GM13977 (cell line): Measurements from ENCODE around the gene SCN5A.

Experiments
- DNase-seq: peaks from one replicate; pipeline ENCODE4 v3.0.0; 2012; ENCODE audit warnings: low spot score
- in situ Hi-C: fragments of 300-500 bp; cut with MboI; formaldehyde crosslinking; loops from one replicate; pipeline ENCODE4 v1.12.0; 2022; ENCODE audit warnings: low sequenced_read_pairs, low pct_unique_long_range_greater_than_20kb, mixed read lengths, inconsistent platforms; ENCODE audit not compliant: unreplicated experiment
- TF ChIP-seq, protein P1 (sequence below): IDR thresholded peaks from 2 replicates; pipeline ENCODE4 v1.5.1; 2012; ENCODE audit warnings: mild to moderate bottlenecking, control low read depth; ENCODE audit not compliant: insufficient read depth; ENCODE audit errors: extremely low read depth, missing control alignments

The SCN5A gene

DNA sequence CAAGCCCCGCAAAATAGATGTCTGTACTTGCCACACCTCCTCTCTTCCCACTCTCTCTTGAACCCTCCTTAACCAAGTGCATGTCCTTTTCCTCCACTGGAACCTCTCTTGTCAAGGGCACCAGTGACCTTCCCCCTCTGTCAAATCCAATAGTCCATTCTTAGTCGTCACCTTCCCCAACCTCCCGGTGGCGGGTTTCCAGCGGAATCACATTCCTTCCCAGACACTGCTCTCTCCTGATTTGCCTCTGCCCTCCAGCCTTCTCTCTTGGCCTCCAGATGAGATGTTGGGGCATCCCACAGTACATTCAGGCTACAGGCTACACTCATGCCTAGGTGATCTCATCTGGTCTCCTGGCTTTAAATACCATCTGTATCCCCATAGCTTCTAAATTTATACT lies 31.1 kb downstream of the SCN5A start:
- no peak for DNase-seq
- in situ Hi-C loops = no loop called here
- TF ChIP-seq, protein P1, sequence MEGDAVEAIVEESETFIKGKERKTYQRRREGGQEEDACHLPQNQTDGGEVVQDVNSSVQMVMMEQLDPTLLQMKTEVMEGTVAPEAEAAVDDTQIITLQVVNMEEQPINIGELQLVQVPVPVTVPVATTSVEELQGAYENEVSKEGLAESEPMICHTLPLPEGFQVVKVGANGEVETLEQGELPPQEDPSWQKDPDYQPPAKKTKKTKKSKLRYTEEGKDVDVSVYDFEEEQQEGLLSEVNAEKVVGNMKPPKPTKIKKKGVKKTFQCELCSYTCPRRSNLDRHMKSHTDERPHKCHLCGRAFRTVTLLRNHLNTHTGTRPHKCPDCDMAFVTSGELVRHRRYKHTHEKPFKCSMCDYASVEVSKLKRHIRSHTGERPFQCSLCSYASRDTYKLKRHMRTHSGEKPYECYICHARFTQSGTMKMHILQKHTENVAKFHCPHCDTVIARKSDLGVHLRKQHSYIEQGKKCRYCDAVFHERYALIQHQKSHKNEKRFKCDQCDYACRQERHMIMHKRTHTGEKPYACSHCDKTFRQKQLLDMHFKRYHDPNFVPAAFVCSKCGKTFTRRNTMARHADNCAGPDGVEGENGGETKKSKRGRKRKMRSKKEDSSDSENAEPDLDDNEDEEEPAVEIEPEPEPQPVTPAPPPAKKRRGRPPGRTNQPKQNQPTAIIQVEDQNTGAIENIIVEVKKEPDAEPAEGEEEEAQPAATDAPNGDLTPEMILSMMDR = no peak

GRCh38 chr3:38617586-38617985 lies 31.9 kb downstream of the SCN5A start:
- TF ChIP-seq, protein P1 = no peak
- in situ Hi-C loops = no loop called here
- DNase-seq = no peak

DNA sequence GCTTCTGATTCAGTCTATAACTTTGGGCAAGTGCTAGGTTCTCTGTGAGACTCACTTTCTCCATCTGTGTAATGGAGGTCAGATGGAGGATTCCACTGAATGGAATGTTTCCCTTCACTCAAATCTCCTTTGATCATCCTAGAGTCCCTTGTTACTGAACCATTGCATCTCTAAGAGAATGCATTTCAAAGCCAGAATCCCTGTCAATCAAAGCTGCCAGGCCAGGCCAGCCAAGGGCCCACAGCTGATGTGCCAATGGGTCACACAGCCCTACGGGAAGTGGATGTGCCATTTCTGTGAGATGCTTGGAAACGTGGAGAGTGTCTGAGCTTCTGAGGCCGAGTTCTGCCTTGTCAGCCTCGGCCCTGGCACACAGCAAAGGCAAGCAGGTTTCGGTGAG lies 32.4 kb downstream of the SCN5A start:
- TF ChIP-seq, protein P1 = no peak
- in situ Hi-C loops = no loop called here
- DNase-seq = no peak

DNA sequence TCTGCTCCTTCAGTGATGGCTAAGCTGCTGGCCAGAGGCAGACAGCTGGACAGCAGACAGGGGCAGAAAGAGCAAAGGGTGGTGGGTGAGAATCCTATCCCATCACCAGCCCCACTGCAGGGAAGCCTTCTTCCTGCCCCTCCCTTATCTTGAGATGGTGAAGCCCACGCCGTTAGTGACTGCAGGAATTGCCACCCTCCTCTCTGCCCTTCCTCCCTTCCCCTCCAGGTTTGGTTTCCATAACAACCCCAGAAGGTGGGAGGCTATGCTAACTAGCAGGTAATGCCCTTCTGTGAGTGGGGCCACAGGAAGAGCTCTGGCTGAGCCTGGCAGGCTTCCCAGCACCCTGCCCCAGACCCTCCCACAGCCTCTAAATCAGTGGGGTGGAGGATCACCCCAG lies 32.8 kb downstream of the SCN5A start:
- in situ Hi-C loops = no loop called here
- DNase-seq = no peak
- TF ChIP-seq, protein P1 = no peak

- TF ChIP-seq, protein P1 = no peak
- DNase-seq = no peak
- in situ Hi-C loops = no loop called here
Observed at GRCh38 chr3:38616111-38616510, 33.4 kb downstream of the SCN5A start.

GRCh38 chr3:38614651-38615352 lies 34.7 kb downstream of the SCN5A start:
- no peak for DNase-seq
- TF ChIP-seq, protein P1 = no peak

More at GRCh38 chr3:38614651-38615352, 34.7 kb downstream of the SCN5A start:
- in situ Hi-C loops = no loop called here
